HEK293 (cell line): ENCODE results near the gene FBL.

Experiments used
- GLI2 ChIP-seq: fragments of 450-650 bp; formaldehyde crosslinking; IDR thresholded peaks from 2 replicates; pipeline ENCODE4; 2017; ENCODE audit warnings: missing biosample characterization, missing genetic modification characterization, low read depth, borderline replicate concordance
- GLI4 ChIP-seq: fragments of 450-650 bp; formaldehyde crosslinking; IDR thresholded peaks from 2 replicates; pipeline ENCODE4 v1.5.1; 2016; ENCODE audit warnings: missing biosample characterization, missing genetic modification characterization
- HOXD13 ChIP-seq: sonication (generic); formaldehyde crosslinking; IDR thresholded peaks from 2 replicates; pipeline ENCODE4 v1.8.0; 2022; ENCODE audit warnings: missing genetic modification reagents, borderline replicate concordance
- KLF7 ChIP-seq: fragments of 450-650 bp; formaldehyde crosslinking; IDR thresholded peaks from 2 replicates; pipeline ENCODE4 v1.5.1; 2016; ENCODE audit warnings: missing biosample characterization, missing genetic modification characterization, borderline replicate concordance
- KLF8 ChIP-seq: fragments of 450-650 bp; formaldehyde crosslinking; IDR thresholded peaks from 2 replicates; pipeline ENCODE4 v1.5.1; 2016; ENCODE audit warnings: missing biosample characterization, missing genetic modification characterization
- OSR2 ChIP-seq: fragments of 450-650 bp; formaldehyde crosslinking; IDR thresholded peaks from 2 replicates; pipeline ENCODE4 v1.5.1; 2016; ENCODE audit warnings: missing biosample characterization, missing genetic modification characterization
- PRDM1 ChIP-seq: fragments of 450-650 bp; formaldehyde crosslinking; IDR thresholded peaks from 2 replicates; pipeline ENCODE4; 2016; ENCODE audit warnings: missing biosample characterization, missing genetic modification characterization
- SCRT2 ChIP-seq: fragments of 450-650 bp; formaldehyde crosslinking; IDR thresholded peaks from 2 replicates; pipeline ENCODE4 v1.5.1; 2016; ENCODE audit warnings: missing biosample characterization, missing genetic modification characterization
- SETDB1 ChIP-seq: IDR thresholded peaks from one replicate; pipeline ENCODE4 v1.6.1; 2017; ENCODE audit warnings: mild to moderate bottlenecking, low read length, moderate library complexity, mixed read lengths; ENCODE audit not compliant: insufficient read length
- WT1 ChIP-seq: fragments of 450-650 bp; formaldehyde crosslinking; IDR thresholded peaks from 2 replicates; pipeline ENCODE4 v1.5.1; 2016; ENCODE audit warnings: missing biosample characterization, missing genetic modification characterization
- ZBTB8A ChIP-seq: fragments of 450-650 bp; formaldehyde crosslinking; IDR thresholded peaks from 2 replicates; pipeline ENCODE4 v1.5.1; 2016; ENCODE audit warnings: missing biosample characterization, missing genetic modification characterization
- ZFP37 ChIP-seq: fragments of 450-650 bp; formaldehyde crosslinking; IDR thresholded peaks from 2 replicates; pipeline ENCODE4 v1.5.1; 2016; ENCODE audit warnings: missing biosample characterization, missing genetic modification characterization
- ZNF138 ChIP-seq: fragments of 450-650 bp; formaldehyde crosslinking; IDR thresholded peaks from 2 replicates; pipeline ENCODE4 v1.5.1; 2016; ENCODE audit warnings: missing biosample characterization, missing genetic modification characterization, borderline replicate concordance
- ZNF157 ChIP-seq: fragments of 450-650 bp; formaldehyde crosslinking; IDR thresholded peaks from 2 replicates; pipeline ENCODE4 v1.5.1; 2016; ENCODE audit warnings: missing biosample characterization, missing genetic modification characterization
- ZNF341 ChIP-seq: fragments of 450-650 bp; formaldehyde crosslinking; IDR thresholded peaks from 2 replicates; pipeline ENCODE4; 2016; ENCODE audit warnings: low read depth, missing biosample characterization, missing genetic modification characterization
- ZNF596 ChIP-seq: fragments of 450-650 bp; IDR thresholded peaks from 2 replicates; pipeline ENCODE4 v1.5.0; 2018; ENCODE audit warnings: missing biosample characterization, mild to moderate bottlenecking, missing genetic modification characterization, moderate library complexity
- ZNF621 ChIP-seq: fragments of 450-650 bp; formaldehyde crosslinking; IDR thresholded peaks from 2 replicates; pipeline ENCODE4 v1.5.1; 2017; ENCODE audit warnings: missing biosample characterization, missing genetic modification characterization
- ZNF626 ChIP-seq: fragments of 450-650 bp; sonication (Bioruptor Pico); formaldehyde crosslinking; IDR thresholded peaks from 2 replicates; pipeline ENCODE4 v1.5.1; 2018; ENCODE audit warnings: missing biosample characterization, missing genetic modification characterization, inconsistent platforms
- ZNF701 ChIP-seq: fragments of 450-650 bp; formaldehyde crosslinking; IDR thresholded peaks from 2 replicates; pipeline ENCODE4 v1.5.1; 2016; ENCODE audit warnings: missing biosample characterization, missing genetic modification characterization
- ZNF776 ChIP-seq: fragments of 450-650 bp; formaldehyde crosslinking; IDR thresholded peaks from 2 replicates; pipeline ENCODE4 v1.5.0; 2017; ENCODE audit warnings: missing biosample characterization, missing genetic modification characterization, borderline replicate concordance
- ZNF791 ChIP-seq: fragments of 450-650 bp; formaldehyde crosslinking; IDR thresholded peaks from 2 replicates; pipeline ENCODE4 v1.5.1; 2016; ENCODE audit warnings: missing biosample characterization, missing genetic modification characterization
- ZNF837 ChIP-seq: fragments of 450-650 bp; formaldehyde crosslinking; IDR thresholded peaks from 2 replicates; pipeline ENCODE4 v1.5.1; 2016; ENCODE audit warnings: missing biosample characterization, missing genetic modification characterization
- TF ChIP-seq, protein P1 (sequence below): fragments of 450-650 bp; formaldehyde crosslinking; IDR thresholded peaks from 2 replicates; pipeline ENCODE4 v1.5.1; 2016; ENCODE audit warnings: missing biosample characterization, missing genetic modification characterization
- TF ChIP-seq, protein P2 (sequence below): fragments of 450-650 bp; formaldehyde crosslinking; IDR thresholded peaks from 2 replicates; pipeline ENCODE4 v1.5.1; 2017; ENCODE audit warnings: missing biosample characterization, missing genetic modification characterization
- TF ChIP-seq, protein P3 (sequence below): fragments of 450-650 bp; formaldehyde crosslinking; IDR thresholded peaks from 2 replicates; pipeline ENCODE4 v1.5.1; 2016; ENCODE audit warnings: missing biosample characterization, missing genetic modification characterization
- TF ChIP-seq, protein P4 (sequence below): fragments of 450-650 bp; formaldehyde crosslinking; IDR thresholded peaks from 2 replicates; pipeline ENCODE4; 2016; ENCODE audit warnings: missing biosample characterization, missing genetic modification characterization
- TF ChIP-seq, protein P5 (sequence below): sonication (generic); formaldehyde crosslinking; IDR thresholded peaks from 2 replicates; pipeline ENCODE4 v1.8.1; 2022; ENCODE audit warnings: mild to moderate bottlenecking, moderate library complexity, missing genetic modification reagents
- TF ChIP-seq, protein P6 (sequence below): fragments of 450-650 bp; formaldehyde crosslinking; IDR thresholded peaks from 2 replicates; pipeline ENCODE4 v1.5.1; 2016; ENCODE audit warnings: missing biosample characterization, missing genetic modification characterization
- TF ChIP-seq, protein P7 (sequence below): fragments of 450-650 bp; formaldehyde crosslinking; IDR thresholded peaks from 2 replicates; pipeline ENCODE4 v1.5.1; 2016; ENCODE audit warnings: missing biosample characterization, missing genetic modification characterization
- TF ChIP-seq, protein P8 (sequence below): fragments of 450-650 bp; formaldehyde crosslinking; IDR thresholded peaks from 2 replicates; pipeline ENCODE4 v1.5.1; 2017; ENCODE audit warnings: missing biosample characterization, missing genetic modification characterization

The FBL gene

DNA sequence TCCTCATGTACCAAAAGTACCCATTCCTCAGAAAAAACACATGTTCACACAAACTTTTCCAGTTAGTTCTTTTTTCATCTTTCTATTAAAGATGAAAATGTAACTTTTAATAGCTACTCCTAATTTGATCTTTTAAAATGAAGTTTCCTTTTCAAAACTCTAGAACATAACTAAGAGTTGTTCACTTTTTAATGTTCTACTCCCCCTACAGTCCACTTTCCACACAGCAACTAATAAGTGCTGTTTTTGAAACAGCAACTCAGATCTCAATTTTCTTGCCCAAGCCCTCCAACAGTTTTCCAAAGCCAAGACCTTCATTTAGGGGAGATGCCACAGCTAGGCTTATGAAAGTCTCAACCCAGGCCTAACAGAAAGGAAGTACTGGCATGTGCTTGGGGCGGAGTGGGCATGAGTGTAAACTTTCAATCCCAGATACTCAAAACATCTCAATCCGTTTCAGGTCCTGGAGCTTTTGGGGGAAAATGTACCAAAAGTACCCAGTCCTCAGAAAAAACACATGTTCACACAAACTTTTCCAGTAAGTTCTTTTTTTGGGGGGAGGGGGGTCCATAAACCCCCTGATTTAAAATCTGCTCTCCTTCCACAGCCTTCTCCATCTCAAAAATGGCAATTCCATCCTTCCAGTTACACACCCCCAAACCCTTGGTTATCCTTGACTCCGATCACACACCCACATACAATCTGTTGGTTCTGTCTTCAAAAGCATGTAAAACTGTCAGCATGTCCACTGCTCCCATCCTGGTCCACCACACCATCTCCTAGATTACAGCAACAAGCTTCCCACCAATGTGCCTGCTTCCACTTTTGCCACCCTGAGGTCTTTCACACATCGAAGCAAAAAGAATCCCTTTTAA is 2.0 kb downstream of the FBL start (continued):
- TF ChIP-seq ZNF621 (tag by site-specific recombination): no peak
- TF ChIP-seq, protein P1, sequence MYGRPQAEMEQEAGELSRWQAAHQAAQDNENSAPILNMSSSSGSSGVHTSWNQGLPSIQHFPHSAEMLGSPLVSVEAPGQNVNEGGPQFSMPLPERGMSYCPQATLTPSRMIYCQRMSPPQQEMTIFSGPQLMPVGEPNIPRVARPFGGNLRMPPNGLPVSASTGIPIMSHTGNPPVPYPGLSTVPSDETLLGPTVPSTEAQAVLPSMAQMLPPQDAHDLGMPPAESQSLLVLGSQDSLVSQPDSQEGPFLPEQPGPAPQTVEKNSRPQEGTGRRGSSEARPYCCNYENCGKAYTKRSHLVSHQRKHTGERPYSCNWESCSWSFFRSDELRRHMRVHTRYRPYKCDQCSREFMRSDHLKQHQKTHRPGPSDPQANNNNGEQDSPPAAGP (tag by site-specific recombination): peak; percentile 31; the same call in 1 of the 2 replicates
- no peak for TF ChIP-seq SETDB1
- TF ChIP-seq KLF7 (tag by site-specific recombination): no peak
- no peak for TF ChIP-seq HOXD13 (CRISPR knock-in tag)
- no peak for TF ChIP-seq GLI2 (tag by site-specific recombination)
- no peak for TF ChIP-seq GLI4
- TF ChIP-seq OSR2 (tag by site-specific recombination): no peak
- no peak for TF ChIP-seq ZNF596
- TF ChIP-seq ZBTB8A (tag by site-specific recombination): no peak
- TF ChIP-seq, protein P2, sequence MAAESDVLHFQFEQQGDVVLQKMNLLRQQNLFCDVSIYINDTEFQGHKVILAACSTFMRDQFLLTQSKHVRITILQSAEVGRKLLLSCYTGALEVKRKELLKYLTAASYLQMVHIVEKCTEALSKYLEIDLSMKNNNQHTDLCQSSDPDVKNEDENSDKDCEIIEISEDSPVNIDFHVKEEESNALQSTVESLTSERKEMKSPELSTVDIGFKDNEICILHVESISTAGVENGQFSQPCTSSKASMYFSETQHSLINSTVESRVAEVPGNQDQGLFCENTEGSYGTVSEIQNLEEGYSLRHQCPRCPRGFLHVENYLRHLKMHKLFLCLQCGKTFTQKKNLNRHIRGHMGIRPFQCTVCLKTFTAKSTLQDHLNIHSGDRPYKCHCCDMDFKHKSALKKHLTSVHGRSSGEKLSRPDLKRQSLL (tag by site-specific recombination): no peak
- TF ChIP-seq, protein P3, sequence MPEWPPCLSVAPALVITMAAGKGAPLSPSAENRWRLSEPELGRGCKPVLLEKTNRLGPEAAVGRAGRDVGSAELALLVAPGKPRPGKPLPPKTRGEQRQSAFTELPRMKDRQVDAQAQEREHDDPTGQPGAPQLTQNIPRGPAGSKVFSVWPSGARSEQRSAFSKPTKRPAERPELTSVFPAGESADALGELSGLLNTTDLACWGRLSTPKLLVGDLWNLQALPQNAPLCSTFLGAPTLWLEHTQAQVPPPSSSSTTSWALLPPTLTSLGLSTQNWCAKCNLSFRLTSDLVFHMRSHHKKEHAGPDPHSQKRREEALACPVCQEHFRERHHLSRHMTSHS: no peak
- TF ChIP-seq KLF8 (tag by site-specific recombination): no peak
- no peak for TF ChIP-seq ZNF157
- TF ChIP-seq, protein P4, sequence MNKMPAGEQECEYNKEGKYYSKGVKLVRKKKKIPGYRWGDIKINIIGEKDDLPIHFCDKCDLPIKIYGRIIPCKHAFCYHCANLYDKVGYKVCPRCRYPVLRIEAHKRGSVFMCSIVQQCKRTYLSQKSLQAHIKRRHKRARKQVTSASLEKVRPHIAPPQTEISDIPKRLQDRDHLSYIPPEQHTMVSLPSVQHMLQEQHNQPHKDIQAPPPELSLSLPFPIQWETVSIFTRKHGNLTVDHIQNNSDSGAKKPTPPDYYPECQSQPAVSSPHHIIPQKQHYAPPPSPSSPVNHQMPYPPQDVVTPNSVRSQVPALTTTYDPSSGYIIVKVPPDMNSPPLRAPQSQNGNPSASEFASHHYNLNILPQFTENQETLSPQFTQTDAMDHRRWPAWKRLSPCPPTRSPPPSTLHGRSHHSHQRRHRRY (tag by site-specific recombination): no peak
- peak; percentile 49; the same call in 1 of the 2 replicates for TF ChIP-seq ZNF138 (tag by site-specific recombination)
- TF ChIP-seq, protein P5, sequence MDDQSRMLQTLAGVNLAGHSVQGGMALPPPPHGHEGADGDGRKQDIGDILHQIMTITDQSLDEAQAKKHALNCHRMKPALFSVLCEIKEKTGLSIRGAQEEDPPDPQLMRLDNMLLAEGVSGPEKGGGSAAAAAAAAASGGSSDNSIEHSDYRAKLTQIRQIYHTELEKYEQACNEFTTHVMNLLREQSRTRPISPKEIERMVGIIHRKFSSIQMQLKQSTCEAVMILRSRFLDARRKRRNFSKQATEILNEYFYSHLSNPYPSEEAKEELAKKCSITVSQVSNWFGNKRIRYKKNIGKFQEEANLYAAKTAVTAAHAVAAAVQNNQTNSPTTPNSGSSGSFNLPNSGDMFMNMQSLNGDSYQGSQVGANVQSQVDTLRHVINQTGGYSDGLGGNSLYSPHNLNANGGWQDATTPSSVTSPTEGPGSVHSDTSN: no peak
- TF ChIP-seq ZNF837 (tag by site-specific recombination): no peak
- no peak for TF ChIP-seq ZNF626 (tag by site-specific recombination)
- TF ChIP-seq SCRT2 (tag by site-specific recombination): 0 out of 2 replicates have a peak, but pooled peaks have one; percentile 39
- no peak for TF ChIP-seq ZFP37 (tag by site-specific recombination)
- TF ChIP-seq PRDM1 (tag by site-specific recombination): peak; percentile 95
- no peak for TF ChIP-seq ZNF791 (tag by site-specific recombination)
- TF ChIP-seq, protein P6, sequence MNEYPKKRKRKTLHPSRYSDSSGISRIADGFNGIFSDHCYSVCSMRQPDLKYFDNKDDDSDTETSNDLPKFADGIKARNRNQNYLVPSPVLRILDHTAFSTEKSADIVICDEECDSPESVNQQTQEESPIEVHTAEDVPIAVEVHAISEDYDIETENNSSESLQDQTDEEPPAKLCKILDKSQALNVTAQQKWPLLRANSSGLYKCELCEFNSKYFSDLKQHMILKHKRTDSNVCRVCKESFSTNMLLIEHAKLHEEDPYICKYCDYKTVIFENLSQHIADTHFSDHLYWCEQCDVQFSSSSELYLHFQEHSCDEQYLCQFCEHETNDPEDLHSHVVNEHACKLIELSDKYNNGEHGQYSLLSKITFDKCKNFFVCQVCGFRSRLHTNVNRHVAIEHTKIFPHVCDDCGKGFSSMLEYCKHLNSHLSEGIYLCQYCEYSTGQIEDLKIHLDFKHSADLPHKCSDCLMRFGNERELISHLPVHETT: no peak
- TF ChIP-seq WT1 (tag by site-specific recombination): no peak
- TF ChIP-seq ZNF776: no peak
- no peak for TF ChIP-seq ZNF701
- TF ChIP-seq, protein P7, sequence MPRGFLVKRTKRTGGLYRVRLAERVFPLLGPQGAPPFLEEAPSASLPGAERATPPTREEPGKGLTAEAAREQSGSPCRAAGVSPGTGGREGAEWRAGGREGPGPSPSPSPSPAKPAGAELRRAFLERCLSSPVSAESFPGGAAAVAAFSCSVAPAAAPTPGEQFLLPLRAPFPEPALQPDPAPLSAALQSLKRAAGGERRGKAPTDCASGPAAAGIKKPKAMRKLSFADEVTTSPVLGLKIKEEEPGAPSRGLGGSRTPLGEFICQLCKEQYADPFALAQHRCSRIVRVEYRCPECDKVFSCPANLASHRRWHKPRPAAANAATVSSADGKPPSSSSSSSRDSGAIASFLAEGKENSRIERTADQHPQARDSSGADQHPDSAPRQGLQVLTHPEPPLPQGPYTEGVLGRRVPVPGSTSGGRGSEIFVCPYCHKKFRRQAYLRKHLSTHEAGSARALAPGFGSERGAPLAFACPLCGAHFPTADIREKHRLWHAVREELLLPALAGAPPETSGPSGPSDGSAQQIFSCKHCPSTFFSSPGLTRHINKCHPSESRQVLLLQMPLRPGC: no peak; the same call in 1 of the 2 replicates
- TF ChIP-seq, protein P8, sequence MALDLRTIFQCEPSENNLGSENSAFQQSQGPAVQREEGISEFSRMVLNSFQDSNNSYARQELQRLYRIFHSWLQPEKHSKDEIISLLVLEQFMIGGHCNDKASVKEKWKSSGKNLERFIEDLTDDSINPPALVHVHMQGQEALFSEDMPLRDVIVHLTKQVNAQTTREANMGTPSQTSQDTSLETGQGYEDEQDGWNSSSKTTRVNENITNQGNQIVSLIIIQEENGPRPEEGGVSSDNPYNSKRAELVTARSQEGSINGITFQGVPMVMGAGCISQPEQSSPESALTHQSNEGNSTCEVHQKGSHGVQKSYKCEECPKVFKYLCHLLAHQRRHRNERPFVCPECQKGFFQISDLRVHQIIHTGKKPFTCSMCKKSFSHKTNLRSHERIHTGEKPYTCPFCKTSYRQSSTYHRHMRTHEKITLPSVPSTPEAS (tag by site-specific recombination): 0 out of 2 replicates have a peak, but pooled peaks have one; percentile 21
- TF ChIP-seq ZNF341 (tag by site-specific recombination): peak; percentile 94
